Type B pancreatic cell (in vitro differentiated cells): ENCODE data around the gene PRPF38B. TPM values are rescaled to one million over a fixed set of nuclear protein-coding genes. Genes with fewer than 3 reads are reported as not detected.

Source experiments
- DNase-seq: peaks from one replicate; pipeline ENCODE4 v3.0.0; 2021; ENCODE audit warnings: mixed read lengths; ENCODE audit not compliant: unreplicated experiment; ENCODE audit errors: extremely low spot score
- H3K27ac Mint-ChIP-seq: 2 replicates; pipeline ENCODE4 v1.8.0; 2021; ENCODE audit warnings: mild to moderate bottlenecking, mixed read lengths
- H3K27me3 Mint-ChIP-seq: 2 replicates; pipeline ENCODE4 v1.8.0; 2021; ENCODE audit warnings: mixed read lengths
- H3K36me3 Mint-ChIP-seq: 2 replicates; pipeline ENCODE4 v1.8.0; 2021; ENCODE audit warnings: mixed read lengths
- H3K4me1 Mint-ChIP-seq: one replicate; pipeline ENCODE4 v1.8.0; 2021; ENCODE audit warnings: mixed read lengths; ENCODE audit not compliant: unreplicated experiment
- H3K4me3 Mint-ChIP-seq: 2 replicates; pipeline ENCODE4 v1.8.0; 2021; ENCODE audit warnings: mild to moderate bottlenecking, mixed read lengths
- H3K9me3 Mint-ChIP-seq: 2 replicates; pipeline ENCODE4 v1.8.0; 2021; ENCODE audit warnings: mixed read lengths
- total RNA-seq: library from RNA; stranded (reverse); gene quantifications from 2 replicates; pipeline ENCODE4 v1.2.1, GENCODE V29; 2021; ENCODE audit warnings: low replicate concordance
- TF ChIP-seq, protein P1 (sequence below): fragments of 200-600 bp; sonication (generic); conservative IDR thresholded peaks from 2 replicates; pipeline ENCODE4 v1.5.0; 2021; ENCODE audit warnings: antibody characterized with exemption, mild to moderate bottlenecking

Gene PRPF38B
- total RNA-seq, 1 donor from 2014 or later: 45.6 TPM

DNA sequence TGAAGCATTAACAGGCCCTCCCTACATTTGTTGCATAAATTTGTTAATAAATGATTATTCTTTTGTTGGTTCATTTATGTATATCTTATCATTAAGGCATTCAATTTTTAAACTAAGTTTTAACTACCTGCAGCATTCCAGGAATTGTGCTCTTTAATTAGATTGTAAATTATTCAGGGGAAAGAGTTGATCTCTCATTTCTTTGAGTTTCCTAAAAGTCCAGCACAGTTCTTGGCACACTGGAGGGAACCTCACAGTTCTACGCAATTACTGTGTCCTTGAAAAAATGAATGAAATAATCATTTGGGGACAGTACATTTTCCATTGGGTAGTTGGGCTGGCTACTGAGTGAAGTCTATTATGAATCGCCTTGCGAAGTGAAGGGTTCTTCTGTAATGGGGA, 53.9 kb downstream of the PRPF38B start:
- TF ChIP-seq, protein P1, sequence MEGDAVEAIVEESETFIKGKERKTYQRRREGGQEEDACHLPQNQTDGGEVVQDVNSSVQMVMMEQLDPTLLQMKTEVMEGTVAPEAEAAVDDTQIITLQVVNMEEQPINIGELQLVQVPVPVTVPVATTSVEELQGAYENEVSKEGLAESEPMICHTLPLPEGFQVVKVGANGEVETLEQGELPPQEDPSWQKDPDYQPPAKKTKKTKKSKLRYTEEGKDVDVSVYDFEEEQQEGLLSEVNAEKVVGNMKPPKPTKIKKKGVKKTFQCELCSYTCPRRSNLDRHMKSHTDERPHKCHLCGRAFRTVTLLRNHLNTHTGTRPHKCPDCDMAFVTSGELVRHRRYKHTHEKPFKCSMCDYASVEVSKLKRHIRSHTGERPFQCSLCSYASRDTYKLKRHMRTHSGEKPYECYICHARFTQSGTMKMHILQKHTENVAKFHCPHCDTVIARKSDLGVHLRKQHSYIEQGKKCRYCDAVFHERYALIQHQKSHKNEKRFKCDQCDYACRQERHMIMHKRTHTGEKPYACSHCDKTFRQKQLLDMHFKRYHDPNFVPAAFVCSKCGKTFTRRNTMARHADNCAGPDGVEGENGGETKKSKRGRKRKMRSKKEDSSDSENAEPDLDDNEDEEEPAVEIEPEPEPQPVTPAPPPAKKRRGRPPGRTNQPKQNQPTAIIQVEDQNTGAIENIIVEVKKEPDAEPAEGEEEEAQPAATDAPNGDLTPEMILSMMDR: no peak
- Mint-ChIP-seq H3K27me3 (peaks cover 3% of the 10 kb centered on the region), H3K36me3 (peaks cover 6% of the 10 kb centered on the region), H3K4me3 (peak overlapping the region; percentile 98), H3K27ac (peak overlapping the region; percentile 99), H3K4me1 (peaks cover 19% of the 10 kb centered on the region), H3K9me3 (no peaks in the 10 kb centered on the region)
- no peak for DNase-seq

DNA sequence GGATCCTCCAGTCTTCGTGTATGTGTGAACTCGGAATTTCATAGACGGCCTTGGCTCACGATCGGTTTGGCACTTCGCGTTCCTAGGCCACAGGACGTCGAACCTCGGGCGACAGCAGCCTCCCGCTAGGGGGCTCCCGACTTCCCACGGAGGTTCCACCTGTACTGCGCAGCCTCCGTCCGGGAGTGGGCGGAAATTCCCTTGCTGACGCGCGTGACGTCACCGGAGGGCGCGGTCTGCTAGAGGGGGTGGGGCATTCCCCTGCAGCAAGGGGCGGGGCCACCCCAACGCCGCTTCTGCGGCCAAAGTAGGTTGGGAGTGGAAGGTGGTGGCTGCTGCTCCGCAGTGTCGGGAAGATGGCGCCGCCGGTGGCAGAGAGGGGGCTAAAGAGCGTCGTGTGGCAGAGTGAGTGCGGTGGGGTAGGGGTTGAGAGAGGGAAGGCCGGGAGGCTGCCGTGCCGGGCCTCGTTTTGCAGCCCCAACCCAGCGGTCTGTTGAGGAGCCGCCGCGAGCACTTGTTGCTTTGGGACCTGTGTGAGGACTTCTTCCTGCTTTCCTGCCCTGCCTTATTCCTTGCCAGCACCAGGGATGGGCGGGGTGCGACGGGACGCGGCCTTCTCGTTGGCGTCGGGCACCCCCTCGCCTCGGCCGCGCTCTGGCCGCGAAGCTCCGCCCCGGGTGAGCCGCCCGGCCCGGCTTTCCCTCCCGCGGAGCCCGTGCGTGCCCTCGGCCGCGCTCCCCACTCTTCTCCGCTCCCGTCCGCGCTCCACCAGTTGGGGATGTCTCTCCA, 54.5 kb downstream of the PRPF38B start, which contains the start of gene STXBP3:
TSS of gene STXBP3 (plus strand) at position 293 of the 789 bp plus-strand sequence. CDS start at position 357, 64 bp downstream.
- Mint-ChIP-seq H3K27me3 (peaks cover 3% of the 10 kb centered on the region), H3K4me3 (peak within 1 kb of the TSS; percentile 98), H3K4me1 (peaks cover 19% of the 10 kb centered on the region), H3K27ac (peak within 1 kb of the TSS; percentile 99), H3K36me3 (peaks cover 6% of the 10 kb centered on the region), H3K9me3 (no peaks in the 10 kb centered on the region)
- TF ChIP-seq, protein P1: peak; percentile 95
- peak; percentile 100 for DNase-seq

DNA sequence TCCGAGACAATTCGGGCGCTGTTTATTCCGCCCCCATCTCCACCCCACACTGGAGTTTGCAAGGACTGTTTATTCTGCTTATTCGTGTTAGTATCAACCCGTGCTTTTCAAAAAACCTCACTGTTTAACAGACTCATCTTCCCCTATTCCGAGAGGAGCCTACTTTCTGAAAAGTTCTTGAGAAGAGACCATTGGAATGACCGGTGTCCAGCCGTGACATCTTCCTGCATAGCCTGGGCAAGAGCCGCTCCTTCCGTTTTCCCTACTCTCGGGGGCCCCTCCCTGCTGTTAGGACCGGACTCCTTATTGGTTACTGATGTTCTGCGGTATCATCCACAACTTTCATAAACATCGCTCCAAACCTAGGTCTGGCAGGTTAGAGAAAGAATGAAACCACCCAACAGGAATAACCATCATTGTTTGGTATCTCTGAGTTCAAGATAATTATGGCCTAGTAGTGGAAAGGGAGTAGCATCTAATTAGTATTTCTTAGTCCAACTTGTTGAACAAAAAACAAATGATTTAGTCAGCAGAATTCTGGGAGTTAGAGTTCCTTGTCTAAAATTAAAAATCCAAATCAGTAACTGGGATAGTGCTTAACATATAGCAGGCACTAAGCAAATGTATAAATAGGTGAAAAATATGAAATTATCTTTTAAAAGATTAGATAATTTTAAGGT, 55.2 kb downstream of the PRPF38B start:
- TF ChIP-seq, protein P1: no peak
- Mint-ChIP-seq H3K9me3 (no peaks in the 10 kb centered on the region), H3K4me1 (peaks cover 19% of the 10 kb centered on the region), H3K27ac (peak overlapping the region; percentile 99), H3K4me3 (peak overlapping the region; percentile 98), H3K36me3 (peaks cover 6% of the 10 kb centered on the region), H3K27me3 (peaks cover 3% of the 10 kb centered on the region)
- peak; percentile 76 for DNase-seq

DNA sequence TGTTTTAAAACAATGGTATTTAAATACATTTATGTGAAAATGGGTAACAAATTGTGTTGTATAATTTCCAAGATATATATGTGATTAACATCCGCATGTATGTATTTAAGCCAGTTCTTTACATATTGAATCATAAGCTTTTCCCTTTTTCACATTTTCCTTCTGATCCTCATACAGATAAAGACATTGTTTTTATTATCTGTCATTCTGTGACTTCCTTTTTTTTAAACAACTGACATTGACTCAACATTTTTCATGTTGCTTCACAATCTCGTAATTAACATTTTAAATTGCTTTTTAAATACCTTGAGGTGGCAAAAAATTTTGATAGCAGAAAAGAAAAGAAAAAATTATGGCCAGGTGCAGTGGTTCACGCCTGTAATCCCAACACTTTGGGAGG, 55.8 kb downstream of the PRPF38B start:
- peaks cover 3% of the 10 kb centered on the region for H3K27me3 Mint-ChIP-seq
- peaks cover 6% of the 10 kb centered on the region for H3K36me3 Mint-ChIP-seq
- peak overlapping the region; percentile 71 for H3K4me3 Mint-ChIP-seq
- TF ChIP-seq, protein P1: no peak
- H3K27ac Mint-ChIP-seq: peak overlapping the region; percentile 99
- no peak for DNase-seq
- peaks cover 19% of the 10 kb centered on the region for H3K4me1 Mint-ChIP-seq
- no peaks in the 10 kb centered on the region for H3K9me3 Mint-ChIP-seq

DNA sequence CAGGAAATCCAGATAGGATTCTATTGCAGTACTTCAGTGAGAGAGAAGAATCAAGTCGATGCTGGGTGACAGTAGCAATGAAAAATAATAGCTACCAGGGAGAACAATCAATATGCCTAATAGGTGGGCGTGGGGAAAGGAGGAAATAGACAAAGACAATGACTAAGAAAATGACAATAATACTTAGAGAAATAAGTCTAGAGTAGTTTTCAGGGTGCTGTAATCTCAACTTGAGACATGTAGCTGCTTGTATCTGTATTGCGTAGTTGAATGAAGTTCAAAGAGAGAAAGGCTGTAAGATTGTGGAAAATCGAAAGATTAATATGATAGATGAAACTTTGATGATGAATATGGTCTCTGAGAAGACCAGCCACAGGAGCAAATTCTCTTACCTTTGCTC, 57.0 kb downstream of the PRPF38B start:
- Mint-ChIP-seq H3K4me3 (peak overlapping the region; percentile 60), H3K4me1 (peaks cover 19% of the 10 kb centered on the region), H3K9me3 (no peaks in the 10 kb centered on the region), H3K36me3 (peaks cover 6% of the 10 kb centered on the region), H3K27me3 (peaks cover 3% of the 10 kb centered on the region), H3K27ac (peak overlapping the region; percentile 53)
- no peak for DNase-seq
- TF ChIP-seq, protein P1: no peak
